ENCODE measurements around the gene BMP10.

DNA sequence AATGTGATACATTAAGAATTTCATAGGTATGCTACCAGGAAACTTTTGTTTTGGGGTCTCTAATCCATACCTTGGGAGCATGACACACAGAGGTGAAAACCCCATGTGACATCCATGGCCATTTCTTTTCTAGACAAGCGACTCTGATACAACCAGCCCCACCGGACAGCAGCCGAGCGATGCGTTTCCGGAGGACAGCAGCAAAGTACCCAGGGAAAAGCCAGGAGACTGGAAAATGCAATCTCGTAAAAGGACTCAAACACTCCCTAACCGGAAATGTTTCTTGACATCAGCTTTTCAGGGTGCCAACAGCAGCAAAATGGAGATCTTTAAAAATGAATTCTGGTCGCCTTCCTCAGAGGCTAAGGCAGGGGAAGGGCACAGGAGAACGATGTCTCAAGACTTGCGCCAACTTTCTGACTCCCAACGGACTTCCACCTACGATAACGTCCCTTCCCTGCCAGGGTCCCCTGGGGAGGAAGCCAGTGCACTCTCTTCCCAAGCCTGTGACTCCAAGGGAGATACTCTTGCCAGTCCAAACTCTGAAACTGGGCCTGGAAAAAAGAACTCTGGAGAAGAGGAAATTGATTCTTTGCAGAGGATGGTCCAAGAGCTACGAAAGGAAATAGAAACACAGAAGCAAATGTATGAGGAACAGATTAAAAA, 48.9 kb downstream of the BMP10 start:
- TF ChIP-seq EZH2 (IDR thresholded peaks at IDR 0.05; ENCODE audit: borderline replicate concordance, low read depth, low read length, poor library complexity, severe bottlenecking), result no peak
- TF ChIP-seq, protein P1, sequence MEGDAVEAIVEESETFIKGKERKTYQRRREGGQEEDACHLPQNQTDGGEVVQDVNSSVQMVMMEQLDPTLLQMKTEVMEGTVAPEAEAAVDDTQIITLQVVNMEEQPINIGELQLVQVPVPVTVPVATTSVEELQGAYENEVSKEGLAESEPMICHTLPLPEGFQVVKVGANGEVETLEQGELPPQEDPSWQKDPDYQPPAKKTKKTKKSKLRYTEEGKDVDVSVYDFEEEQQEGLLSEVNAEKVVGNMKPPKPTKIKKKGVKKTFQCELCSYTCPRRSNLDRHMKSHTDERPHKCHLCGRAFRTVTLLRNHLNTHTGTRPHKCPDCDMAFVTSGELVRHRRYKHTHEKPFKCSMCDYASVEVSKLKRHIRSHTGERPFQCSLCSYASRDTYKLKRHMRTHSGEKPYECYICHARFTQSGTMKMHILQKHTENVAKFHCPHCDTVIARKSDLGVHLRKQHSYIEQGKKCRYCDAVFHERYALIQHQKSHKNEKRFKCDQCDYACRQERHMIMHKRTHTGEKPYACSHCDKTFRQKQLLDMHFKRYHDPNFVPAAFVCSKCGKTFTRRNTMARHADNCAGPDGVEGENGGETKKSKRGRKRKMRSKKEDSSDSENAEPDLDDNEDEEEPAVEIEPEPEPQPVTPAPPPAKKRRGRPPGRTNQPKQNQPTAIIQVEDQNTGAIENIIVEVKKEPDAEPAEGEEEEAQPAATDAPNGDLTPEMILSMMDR (conservative IDR thresholded peaks at IDR 0.05; ENCODE audit: low read depth, low read length), result no peak

All from A673 (cell line).